NT2/D1 (cell line): Measurements from ENCODE around the gene NDUFAF2.

Source experiments
- DNase-seq: peaks from one replicate; pipeline ENCODE4 v3.0.0-alpha.2; 2011; ENCODE audit warnings: low read depth, low spot score
- H3K27me3 ChIP-seq: 2 replicates; pipeline ENCODE4 v1.6.0; 2011; ENCODE audit warnings: mild to moderate bottlenecking; ENCODE audit not compliant: insufficient read length, insufficient read depth
- H3K36me3 ChIP-seq: 2 replicates; pipeline ENCODE4 v1.6.1; 2011; ENCODE audit warnings: mild to moderate bottlenecking, low read length, mixed read lengths; ENCODE audit not compliant: insufficient read depth, insufficient read length
- H3K4me1 ChIP-seq: 2 replicates; pipeline ENCODE4 v1.5.1; 2011; ENCODE audit not compliant: insufficient read depth, insufficient read length
- H3K4me3 ChIP-seq: 2 replicates; pipeline ENCODE4 v1.5.1; 2011; ENCODE audit warnings: low read depth; ENCODE audit not compliant: insufficient read length
- H3K9ac ChIP-seq: 2 replicates; pipeline ENCODE4 v1.6.0; 2011; ENCODE audit warnings: low read depth; ENCODE audit not compliant: insufficient read length
- H3K9me3 ChIP-seq: 2 replicates; pipeline ENCODE4 v1.5.1; 2011; ENCODE audit warnings: mild to moderate bottlenecking, low read length; ENCODE audit not compliant: insufficient read depth
- SUZ12 ChIP-seq: IDR thresholded peaks from 2 replicates; pipeline ENCODE4 v1.6.1; 2011; ENCODE audit not compliant: insufficient read length, insufficient read depth; ENCODE audit errors: extremely low read depth
- YY1 ChIP-seq: IDR thresholded peaks from 2 replicates; pipeline ENCODE4 v1.6.1; 2011; ENCODE audit not compliant: insufficient read length, insufficient read depth
- ZNF274 ChIP-seq: IDR thresholded peaks from 2 replicates; pipeline ENCODE4 v1.6.1; 2011; ENCODE audit warnings: mild to moderate bottlenecking, low read depth, low read length

NDUFAF2 gene

DNA sequence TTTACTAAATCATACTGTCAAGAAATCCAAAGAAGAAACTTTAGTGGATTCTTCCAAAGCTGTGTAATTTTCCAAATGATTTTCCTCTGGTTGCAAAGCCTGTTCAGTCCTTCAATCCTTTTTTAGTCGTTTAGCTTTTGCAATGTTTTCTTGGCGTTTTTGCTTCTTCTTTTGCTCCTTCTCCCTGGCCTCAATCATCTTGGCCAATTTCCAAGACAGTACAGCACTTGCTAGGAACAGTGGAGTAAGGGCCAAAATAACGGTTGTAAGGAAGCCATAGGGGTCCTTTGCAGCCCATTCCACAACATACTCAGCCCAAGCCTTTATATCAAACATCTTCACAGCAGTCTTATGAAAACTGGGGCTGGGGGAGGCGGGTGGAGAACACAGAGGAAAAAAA, 214.8 kb downstream of the NDUFAF2 start:
- TF ChIP-seq ZNF274: no peak
- no peak for TF ChIP-seq SUZ12
- no peak for TF ChIP-seq YY1
- Histone ChIP-seq H3K9ac (no peak overlapping the region), H3K4me1 (no peaks in the 10 kb centered on the region), H3K36me3 (peaks cover 28% of the 10 kb centered on the region), H3K9me3 (no peaks in the 10 kb centered on the region), H3K27me3 (no peaks in the 10 kb centered on the region), H3K4me3 (no peak overlapping the region)
- DNase-seq: no peak

DNA sequence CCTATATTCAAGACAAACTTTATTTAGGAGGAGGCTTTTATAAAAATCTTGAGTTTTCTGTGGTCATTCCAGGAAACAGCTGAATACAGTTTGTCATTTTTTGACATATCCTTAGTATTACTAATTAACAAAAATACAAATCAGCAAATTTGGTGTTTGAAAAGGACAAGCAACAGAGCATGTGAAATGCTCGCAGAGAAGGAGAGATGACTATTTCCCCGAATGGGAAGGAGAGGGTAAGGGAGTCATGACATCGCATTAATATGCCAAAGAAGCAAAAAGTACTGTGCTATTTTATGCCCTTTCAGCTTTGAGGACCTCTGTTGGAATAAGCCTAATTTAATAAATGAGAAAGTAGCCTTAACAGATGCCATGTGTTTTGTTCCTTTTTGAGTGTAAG, 215.5 kb downstream of the NDUFAF2 start:
- Histone ChIP-seq H3K4me3 (no peak overlapping the region), H3K27me3 (no peaks in the 10 kb centered on the region), H3K4me1 (no peaks in the 10 kb centered on the region), H3K36me3 (peaks cover 28% of the 10 kb centered on the region), H3K9me3 (no peaks in the 10 kb centered on the region), H3K9ac (no peak overlapping the region)
- TF ChIP-seq ZNF274: no peak
- no peak for TF ChIP-seq SUZ12
- TF ChIP-seq YY1: no peak
- no peak for DNase-seq

DNA sequence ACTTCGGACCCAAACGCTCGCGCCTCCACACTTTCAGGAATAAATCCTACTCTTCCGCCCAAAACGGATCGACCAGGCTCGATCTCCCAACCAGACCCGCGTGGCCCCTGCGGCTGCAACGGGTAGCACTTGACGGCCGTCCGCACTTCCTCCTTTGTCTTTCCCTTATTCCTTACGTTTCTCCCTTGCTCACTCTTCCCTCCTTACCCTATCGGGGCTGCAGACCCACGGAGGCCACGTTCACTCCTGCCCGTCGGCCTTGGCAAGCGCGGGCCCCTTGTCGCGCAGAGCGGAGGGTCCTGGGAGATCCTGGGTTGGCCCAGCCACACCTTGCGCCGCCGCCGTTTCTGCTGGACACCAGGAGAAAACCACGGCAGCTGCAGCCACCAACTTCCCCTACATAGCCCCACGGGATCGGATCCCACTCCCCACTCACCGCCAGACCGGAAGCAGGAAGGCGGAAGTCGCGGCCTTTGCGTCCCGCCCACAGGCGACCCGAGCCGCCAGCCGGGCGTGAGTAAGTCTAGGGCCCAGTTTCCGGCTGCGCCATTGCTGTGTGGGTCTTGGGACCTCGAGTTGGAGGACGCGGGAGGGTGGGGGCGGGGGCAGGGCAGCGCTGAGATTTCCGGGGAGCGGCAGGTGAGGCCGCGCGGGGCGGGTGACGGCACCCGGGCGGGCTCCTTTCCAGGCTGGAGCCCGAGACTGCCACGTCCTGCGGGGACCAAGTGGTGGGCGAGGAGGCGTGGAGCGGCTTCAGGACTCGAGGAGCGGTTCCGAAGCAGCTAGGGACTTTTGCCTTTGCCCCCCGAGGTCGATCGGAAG, 217.2 kb downstream of the NDUFAF2 start, which contains the start of gene SMIM15:
Gene SMIM15, minus strand, starts transcription at position 459 of the 822 bp plus-strand sequence. CDS start 2,297 bp downstream, outside the sequence.
- Histone ChIP-seq H3K4me3 (peak within 1 kb of the TSS; percentile 90), H3K9ac (peak within 1 kb of the TSS; percentile 97), H3K9me3 (no peaks in the 10 kb centered on the region), H3K36me3 (peaks cover 26% of the 10 kb centered on the region), H3K4me1 (no peaks in the 10 kb centered on the region), H3K27me3 (no peaks in the 10 kb centered on the region)
- TF ChIP-seq YY1 (peak; percentile 50), SUZ12 (no peak), ZNF274 (no peak)
- DNase-seq: peak; percentile 51

DNA sequence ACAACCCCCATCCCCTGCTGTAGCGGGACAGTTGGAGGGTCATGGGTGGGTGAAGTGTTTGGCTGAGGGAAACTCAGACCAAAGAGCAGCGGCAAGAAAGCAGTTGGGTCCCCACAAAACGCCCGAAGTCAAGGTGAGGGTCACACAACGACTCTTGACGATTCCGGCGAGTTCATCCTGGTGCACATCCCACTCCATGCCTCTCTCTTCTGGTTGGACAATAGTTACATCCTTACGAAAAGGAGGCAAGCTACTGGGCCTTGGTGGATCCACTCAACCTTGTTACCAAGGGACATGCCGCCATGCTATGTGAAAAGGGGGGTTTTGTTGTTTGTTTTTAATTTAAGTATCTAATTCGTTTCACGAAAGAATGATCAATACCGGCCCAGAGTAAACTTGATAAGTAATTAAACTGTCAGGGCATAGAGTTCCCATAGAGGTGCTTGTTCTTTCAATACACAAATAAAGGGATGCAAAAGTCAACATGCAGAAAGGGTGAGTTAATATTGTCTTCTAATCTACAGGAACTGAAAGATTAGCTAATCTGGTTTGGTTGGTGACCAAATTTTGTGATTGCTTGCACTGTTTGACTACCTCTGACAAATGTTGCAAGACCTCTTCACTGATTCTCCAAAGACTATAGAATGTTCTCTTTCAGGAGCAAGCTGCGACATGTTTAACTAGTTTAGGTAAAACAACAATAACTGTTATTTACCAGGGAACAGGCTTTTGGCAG, 218.0 kb downstream of the NDUFAF2 start:
- TF ChIP-seq ZNF274: no peak
- no peak for TF ChIP-seq YY1
- no peak for TF ChIP-seq SUZ12
- no peaks in the 10 kb centered on the region for H3K4me1 ChIP-seq
- DNase-seq: no peak
- peak overlapping the region; percentile 97 for H3K9ac ChIP-seq
- H3K4me3 ChIP-seq: peak overlapping the region; percentile 90
- no peaks in the 10 kb centered on the region for H3K27me3 ChIP-seq
- peaks cover 26% of the 10 kb centered on the region for H3K36me3 ChIP-seq
- H3K9me3 ChIP-seq: no peaks in the 10 kb centered on the region

DNA sequence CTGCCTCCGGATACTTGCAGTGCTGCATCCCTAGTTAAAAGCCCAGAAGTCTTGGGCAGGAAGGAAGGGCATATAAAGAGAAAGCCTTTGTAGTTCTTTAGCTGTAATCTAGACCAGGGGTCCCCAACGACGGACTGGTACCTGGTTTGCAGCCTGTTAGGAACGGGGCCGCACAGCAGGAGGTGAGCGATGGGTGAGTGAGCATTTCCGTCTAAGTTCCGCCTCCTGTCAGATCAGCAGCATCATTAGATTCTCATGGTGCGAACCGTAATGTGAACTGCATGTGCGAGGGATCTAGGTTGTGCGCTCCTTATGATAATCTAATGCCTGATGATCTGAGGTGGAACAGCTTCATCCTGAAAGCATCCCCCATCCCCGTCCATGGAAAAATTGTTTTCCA, 218.9 kb downstream of the NDUFAF2 start:
- H3K4me1 ChIP-seq: no peaks in the 10 kb centered on the region
- no peak overlapping the region for H3K9ac ChIP-seq
- no peaks in the 10 kb centered on the region for H3K27me3 ChIP-seq
- no peaks in the 10 kb centered on the region for H3K9me3 ChIP-seq
- DNase-seq: no peak
- H3K4me3 ChIP-seq: peak overlapping the region; percentile 90
- TF ChIP-seq SUZ12: no peak
- TF ChIP-seq ZNF274: no peak
- no peak for TF ChIP-seq YY1
- peaks cover 20% of the 10 kb centered on the region for H3K36me3 ChIP-seq

DNA sequence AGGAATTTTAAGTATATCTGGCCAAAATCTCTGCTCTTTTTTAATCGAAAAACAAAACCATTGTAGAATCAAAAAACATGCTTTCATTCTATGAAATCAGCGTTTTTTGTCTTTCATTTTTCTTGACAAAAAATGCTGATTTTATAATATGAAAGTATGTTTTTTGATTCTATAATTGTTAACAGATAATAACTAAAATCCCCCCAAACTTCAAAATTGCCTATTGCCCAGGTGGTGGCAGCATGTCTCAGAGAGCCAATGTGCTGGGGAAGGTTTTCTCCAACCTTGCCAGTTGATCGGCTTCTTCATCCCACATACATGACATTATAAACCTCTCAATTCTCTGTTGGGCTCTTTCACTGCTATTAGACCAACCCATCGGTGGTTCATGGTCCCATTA, 222.4 kb downstream of the NDUFAF2 start:
- TF ChIP-seq SUZ12 (no peak), YY1 (no peak), ZNF274 (no peak)
- Histone ChIP-seq H3K4me3 (no peak overlapping the region), H3K9me3 (no peaks in the 10 kb centered on the region), H3K9ac (no peak overlapping the region), H3K36me3 (no peaks in the 10 kb centered on the region), H3K4me1 (no peaks in the 10 kb centered on the region), H3K27me3 (no peaks in the 10 kb centered on the region)
- DNase-seq: no peak

DNA sequence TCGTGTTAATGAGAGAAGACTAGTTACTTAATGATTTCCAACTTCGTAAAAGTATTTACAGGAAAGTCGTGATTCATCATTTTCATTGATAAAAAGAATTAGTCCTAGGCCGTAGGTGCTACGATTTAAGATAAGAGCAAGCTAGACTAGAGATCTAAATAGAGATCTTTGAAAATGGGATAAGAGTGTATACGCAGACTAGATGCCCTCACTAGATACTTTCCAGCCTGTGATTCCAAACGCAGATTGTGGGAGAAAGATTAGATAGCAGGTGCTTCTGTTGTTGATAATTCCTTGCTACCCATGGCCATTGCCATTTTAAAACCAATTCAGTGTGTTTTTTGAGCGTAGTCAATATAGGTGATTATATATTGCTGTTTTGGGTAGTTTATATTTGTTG, 223.9 kb downstream of the NDUFAF2 start:
- no peaks in the 10 kb centered on the region for H3K4me1 ChIP-seq
- H3K9me3 ChIP-seq: no peaks in the 10 kb centered on the region
- DNase-seq: no peak
- no peak overlapping the region for H3K4me3 ChIP-seq
- H3K36me3 ChIP-seq: no peaks in the 10 kb centered on the region
- H3K27me3 ChIP-seq: no peaks in the 10 kb centered on the region
- H3K9ac ChIP-seq: no peak overlapping the region
- TF ChIP-seq SUZ12: no peak
